GM12892 (cell line): Measurements from ENCODE around the gene NOM1.

Source experiments
- POLR2A ChIP-seq: IDR thresholded peaks from 2 replicates; pipeline ENCODE4 v1.6.1; 2011; ENCODE audit warnings: low read depth, low read length, control low read depth
- POLR2AphosphoS5 ChIP-seq: IDR thresholded peaks from 2 replicates; pipeline ENCODE4 v1.6.1; 2011; ENCODE audit warnings: low read depth, low read length, control low read depth
- TAF1 ChIP-seq: IDR thresholded peaks from 2 replicates; pipeline ENCODE4 v1.6.1; 2011; ENCODE audit warnings: low read depth, mild to moderate bottlenecking, control low read depth, low read length, borderline replicate concordance

- no peak for TF ChIP-seq POLR2AphosphoS5
- no peak for TF ChIP-seq TAF1
- TF ChIP-seq POLR2A: no peak
Observed at GRCh38 chr7:156927571-156928405, 21.7 kb upstream of the NOM1 start.
